Mesendoderm (in vitro differentiated cells): Measurements from ENCODE around the gene SCLY.
A peak's percentile ranks its signal among the peaks of the same experiment; 100 is the strongest.
"Not testable (repeated sequence)": the region's sequence is repeated elsewhere in the genome, so short reads cannot be mapped to it uniquely, and the experiment has no call there.

ENCODE experiments used
- DNase-seq: peaks from one replicate; pipeline ENCODE4 v3.0.0; 2013
- H2AK5ac ChIP-seq: 2 replicates; pipeline ENCODE4 v1.6.1; 2013; ENCODE audit warnings: low read length, inconsistent platforms
- H2BK120ac ChIP-seq: 2 replicates; pipeline ENCODE4 v1.6.1; 2013; ENCODE audit warnings: low read depth, mild to moderate bottlenecking, low read length, moderate library complexity, mixed read lengths
- H2BK15ac ChIP-seq: replicated peaks from 2 replicates; pipeline ENCODE4 v1.6.1; 2013; ENCODE audit warnings: low read depth, mild to moderate bottlenecking, moderate library complexity
- H2BK5ac ChIP-seq: 2 replicates; pipeline ENCODE4 v1.6.1; 2013; ENCODE audit warnings: low read length, inconsistent platforms
- H3K18ac ChIP-seq: 2 replicates; pipeline ENCODE4 v1.6.1; 2013; ENCODE audit warnings: mild to moderate bottlenecking, low read length, mixed read lengths
- H3K23ac ChIP-seq: one replicate; pipeline ENCODE4 v1.6.1; 2013; ENCODE audit warnings: low read length
- H3K27ac ChIP-seq: 2 replicates; pipeline ENCODE4 v1.5.1; 2013; ENCODE audit warnings: low read depth, mild to moderate bottlenecking, inconsistent platforms, low read length, moderate library complexity
- H3K27me3 ChIP-seq: 2 replicates; pipeline ENCODE4 v1.6.1; 2013; ENCODE audit warnings: low read length, control low read depth, mild to moderate bottlenecking, inconsistent platforms; ENCODE audit not compliant: insufficient read depth, poor library complexity
- H3K36me3 ChIP-seq: 2 replicates; pipeline ENCODE4 v1.6.1; 2013; ENCODE audit warnings: low read length, inconsistent platforms; ENCODE audit not compliant: control insufficient read depth, insufficient read depth
- H3K4ac ChIP-seq: one replicate; pipeline ENCODE4 v1.6.1; 2013; ENCODE audit warnings: low read depth, mild to moderate bottlenecking, low read length, moderate library complexity
- H3K4me1 ChIP-seq: 2 replicates; pipeline ENCODE4 v1.6.1; 2013; ENCODE audit warnings: low read depth, low read length, inconsistent platforms; ENCODE audit not compliant: control insufficient read depth
- H3K4me2 ChIP-seq: 2 replicates; pipeline ENCODE4 v1.6.1; 2013; ENCODE audit warnings: low read length
- H3K4me3 ChIP-seq: 2 replicates; pipeline ENCODE4 v1.5.1; 2013; ENCODE audit warnings: mild to moderate bottlenecking, low read length
- H3K56ac ChIP-seq: one replicate; pipeline ENCODE4 v1.6.1; 2013; ENCODE audit warnings: low read length
- H3K79me1 ChIP-seq: 2 replicates; pipeline ENCODE4 v1.6.1; 2013; ENCODE audit warnings: low read length, inconsistent platforms
- H3K79me2 ChIP-seq: 2 replicates; pipeline ENCODE4 v1.6.1; 2013; ENCODE audit warnings: mild to moderate bottlenecking, low read length; ENCODE audit not compliant: control insufficient read depth, insufficient read depth
- H3K9ac ChIP-seq: 2 replicates; pipeline ENCODE4 v1.6.1; 2013; ENCODE audit warnings: low read length, inconsistent platforms
- H4K5ac ChIP-seq: one replicate; pipeline ENCODE4 v1.6.1; 2013; ENCODE audit warnings: low read length
- H4K8ac ChIP-seq: one replicate; pipeline ENCODE4 v1.6.1; 2013; ENCODE audit warnings: low read depth, mild to moderate bottlenecking, control low read depth, low read length, moderate library complexity
- WGBS: extraction: QIAGEN DNeasy Blood & Tissue Kit; methylation state at CpG from one replicate; pipeline ENCODE4 v1.1.7; 2013; ENCODE audit warnings: low lambda C conversion rate, missing lambda C conversion rate; ENCODE audit not compliant: insufficient coverage; ENCODE audit errors: extremely low coverage; 5-methylcytosine and 5-hydroxymethylcytosine counted together

SCLY gene

GRCh38 chr2:238108423-238109183 lies 47.8 kb downstream of the SCLY start:
- H3K56ac ChIP-seq = no peak overlapping the region
- DNase-seq = peak; percentile 57
- no peaks in the 10 kb centered on the region for H3K36me3 ChIP-seq
- H3K27ac ChIP-seq = no peak overlapping the region
- no peak overlapping the region for H3K4ac ChIP-seq
- H3K23ac ChIP-seq = no peak overlapping the region
- H3K27me3 ChIP-seq = no peaks in the 10 kb centered on the region
- no peaks in the 10 kb centered on the region for H3K79me1 ChIP-seq
- no peak overlapping the region for H3K4me3 ChIP-seq
- no peak overlapping the region for H4K5ac ChIP-seq
- H3K79me2 ChIP-seq = no peaks in the 10 kb centered on the region
- no peak overlapping the region for H3K4me2 ChIP-seq
- H2BK120ac ChIP-seq = no peak overlapping the region
- H3K9ac ChIP-seq = no peak overlapping the region
- H3K4me1 ChIP-seq = no peaks in the 10 kb centered on the region
- no CpG with 5 or more reads among the region's 19 CpGs for WGBS
- no peak overlapping the region for H2BK5ac ChIP-seq
- H2AK5ac ChIP-seq = no peak overlapping the region
- H2BK15ac ChIP-seq = no peak overlapping the region
- no peak overlapping the region for H4K8ac ChIP-seq
- no peak overlapping the region for H3K18ac ChIP-seq

- WGBS = no CpG with 5 or more reads among the region's 13 CpGs
Measured at GRCh38 chr2:238113611-238114010, 52.8 kb downstream of the SCLY start.

GRCh38 chr2:238114331-238114841 lies 53.6 kb downstream of the SCLY start:
- no peaks in the 10 kb centered on the region for H3K79me2 ChIP-seq
- H3K79me1 ChIP-seq = no peaks in the 10 kb centered on the region
- H3K9ac ChIP-seq = no peak overlapping the region
- no peaks in the 10 kb centered on the region for H3K36me3 ChIP-seq
- H2BK15ac ChIP-seq = no peak overlapping the region
- H3K4me1 ChIP-seq = no peaks in the 10 kb centered on the region
- no peak overlapping the region for H2BK120ac ChIP-seq
- H3K27ac ChIP-seq = no peak overlapping the region
- H3K56ac ChIP-seq = no peak overlapping the region
- no peak for DNase-seq
- H2BK5ac ChIP-seq = no peak overlapping the region
- no CpG with 5 or more reads among the region's 16 CpGs for WGBS
- H4K8ac ChIP-seq = no peak overlapping the region
- no peak overlapping the region for H3K18ac ChIP-seq
- no peaks in the 10 kb centered on the region for H3K27me3 ChIP-seq
- no peak overlapping the region for H3K23ac ChIP-seq
- no peak overlapping the region for H3K4me2 ChIP-seq
- H2AK5ac ChIP-seq = no peak overlapping the region
- no peak overlapping the region for H3K4me3 ChIP-seq
- H4K5ac ChIP-seq = no peak overlapping the region
- no peak overlapping the region for H3K4ac ChIP-seq

More at GRCh38 chr2:238113611-238114010, 52.8 kb downstream of the SCLY start:
- no peak overlapping the region for H3K4me3 ChIP-seq
- H4K8ac ChIP-seq = no peak overlapping the region
- H3K79me1 ChIP-seq = no peaks in the 10 kb centered on the region
- H3K4me2 ChIP-seq = no peak overlapping the region
- no peak overlapping the region for H2BK120ac ChIP-seq
- H2AK5ac ChIP-seq = no peak overlapping the region
- H3K56ac ChIP-seq = no peak overlapping the region
- no peak overlapping the region for H3K18ac ChIP-seq
- no peak overlapping the region for H3K4ac ChIP-seq
- no peaks in the 10 kb centered on the region for H3K27me3 ChIP-seq
- no peak for DNase-seq
- no peaks in the 10 kb centered on the region for H3K79me2 ChIP-seq
- no peak overlapping the region for H2BK15ac ChIP-seq
- H4K5ac ChIP-seq = no peak overlapping the region
- no peak overlapping the region for H2BK5ac ChIP-seq
- H3K23ac ChIP-seq = no peak overlapping the region
- no peak overlapping the region for H3K27ac ChIP-seq
- no peaks in the 10 kb centered on the region for H3K36me3 ChIP-seq
- H3K4me1 ChIP-seq = no peaks in the 10 kb centered on the region
- no peak overlapping the region for H3K9ac ChIP-seq

DNA sequence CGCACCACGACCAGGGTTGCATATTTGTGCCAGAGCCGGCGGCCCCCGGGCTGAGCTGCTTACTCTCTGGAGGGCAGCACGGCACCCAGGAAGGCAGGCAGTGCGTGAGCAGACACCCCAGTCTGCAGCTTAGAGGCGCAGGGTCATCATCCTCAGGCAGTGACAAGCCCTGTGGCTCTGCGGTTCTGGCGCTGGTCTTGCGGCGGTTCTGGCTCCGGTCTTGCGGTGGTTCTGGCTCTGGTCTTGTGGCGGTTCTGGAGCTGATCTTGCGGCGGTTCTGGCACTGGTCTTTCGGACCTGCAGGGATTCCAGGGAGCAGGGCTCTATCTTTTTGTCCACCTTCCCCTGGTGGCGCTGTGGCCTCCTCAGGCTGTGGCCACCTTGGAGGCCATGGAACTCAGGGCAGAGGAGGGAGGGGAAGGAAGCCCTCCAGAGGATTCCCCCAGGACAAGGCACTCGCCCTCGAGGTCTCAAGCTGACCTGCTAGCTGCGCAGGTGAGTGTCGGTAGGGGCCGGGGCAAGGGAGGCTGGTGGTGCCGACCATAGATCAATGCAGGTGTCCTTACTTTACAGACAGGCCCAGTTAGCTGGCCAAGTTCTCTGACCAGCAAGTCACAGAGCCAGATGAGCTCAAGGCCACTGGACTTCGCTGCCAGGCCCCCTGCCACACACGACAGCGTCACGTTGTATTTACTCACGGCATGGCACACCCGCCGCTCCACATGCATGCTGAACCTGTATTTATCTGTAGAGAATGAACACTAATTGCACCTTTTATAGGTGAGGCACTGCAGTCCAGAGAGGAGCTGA lies 54.3 kb downstream of the SCLY start:
- no peak overlapping the region for H3K23ac ChIP-seq
- WGBS = no CpG with 5 or more reads among the region's 32 CpGs
- no peak overlapping the region for H3K18ac ChIP-seq
- no peaks in the 10 kb centered on the region for H3K79me1 ChIP-seq
- H3K27me3 ChIP-seq = no peaks in the 10 kb centered on the region
- H3K9ac ChIP-seq = no peak overlapping the region
- no peak overlapping the region for H3K4ac ChIP-seq
- no peak overlapping the region for H4K8ac ChIP-seq
- H2BK5ac ChIP-seq = no peak overlapping the region
- no peak overlapping the region for H3K27ac ChIP-seq
- no peaks in the 10 kb centered on the region for H3K79me2 ChIP-seq
- no peak overlapping the region for H3K4me2 ChIP-seq
- no peak for DNase-seq
- H4K5ac ChIP-seq = no peak overlapping the region
- H3K56ac ChIP-seq = no peak overlapping the region
- H3K4me3 ChIP-seq = no peak overlapping the region
- no peak overlapping the region for H2AK5ac ChIP-seq
- no peaks in the 10 kb centered on the region for H3K4me1 ChIP-seq
- no peaks in the 10 kb centered on the region for H3K36me3 ChIP-seq
- H2BK120ac ChIP-seq = no peak overlapping the region
- H2BK15ac ChIP-seq = no peak overlapping the region

DNA sequence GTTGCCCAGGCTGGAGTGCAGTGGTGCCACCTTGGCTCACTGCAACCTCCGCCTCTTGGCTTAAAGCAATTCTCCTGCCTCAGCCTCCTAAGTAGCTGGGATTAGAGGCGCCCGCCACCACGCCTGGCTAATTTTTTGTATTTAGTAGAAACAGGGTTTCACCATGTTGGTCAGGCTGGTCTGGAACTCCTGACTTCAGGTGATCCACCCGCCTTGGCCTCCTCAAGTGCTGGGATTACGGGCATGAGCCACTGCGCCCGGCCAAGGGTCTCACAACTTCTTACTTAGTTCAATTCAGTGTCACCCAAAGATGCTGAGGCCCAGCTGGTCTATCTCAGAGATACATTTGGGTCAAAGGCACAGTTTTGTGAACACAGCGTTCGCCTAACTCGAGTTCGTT lies 54.9 kb downstream of the SCLY start:
- not testable (repeated sequence) for H2BK5ac ChIP-seq, H3K4ac ChIP-seq, H3K4me2 ChIP-seq, H3K9ac ChIP-seq, H3K79me1 ChIP-seq, DNase-seq, H3K36me3 ChIP-seq, H3K4me1 ChIP-seq, H3K23ac ChIP-seq, H3K4me3 ChIP-seq, H3K56ac ChIP-seq, H3K27me3 ChIP-seq, H4K8ac ChIP-seq, H2AK5ac ChIP-seq, H4K5ac ChIP-seq, H3K18ac ChIP-seq, H3K79me2 ChIP-seq, H2BK15ac ChIP-seq, H2BK120ac ChIP-seq, H3K27ac ChIP-seq
- no CpG with 5 or more reads among the region's 12 CpGs for WGBS
